A673 (cell line): ENCODE results near the gene EPB41. TPM values are rescaled to one million over a fixed set of nuclear protein-coding genes. Genes with fewer than 3 reads are reported as not detected.

Source experiments
- Bru-seq: library from RNA; stranded (reverse); fragments of 400-500 nt; gene quantifications from one replicate; lab custom pipeline; 2021; lab: Mats Ljungman, UMichigan
- BruChase-seq, 2 experiments: library from RNA; stranded (reverse); fragments of 400-500 nt; gene quantifications; one replicate each; lab custom pipeline; 2021; lab: Mats Ljungman, UMichigan
- BruUV-seq: library from RNA; stranded (reverse); fragments of 400-500 nt; replicated peaks from 2 replicates; lab custom pipeline; 2021; lab: Mats Ljungman, UMichigan
- CTCF ChIA-PET: fragments of 300-600 bp; sonication (Branson Sonifier 250); formaldehyde crosslinking; loops from one replicate; lab custom pipeline; 2022; ENCODE audit warnings: antibody characterized with exemption; lab: Charles Lee
- POLR2A ChIA-PET: fragments of 300-600 bp; sonication (Branson Sonifier 250); formaldehyde crosslinking; loops from one replicate; lab custom pipeline; 2022; ENCODE audit warnings: antibody characterized with exemption; ENCODE audit not compliant: low non-redundant PET; lab: Charles Lee
- DNase-seq: peaks from one replicate; pipeline ENCODE4 v3.0.0-alpha.2; 2015; ENCODE audit warnings: low spot score
- H3K27ac ChIP-seq: fragments of 200-600 bp; sonication (generic); 2 replicates; pipeline ENCODE4 v1.5.1; 2016; ENCODE audit warnings: mixed run types, low read depth, mild to moderate bottlenecking, mixed read lengths, antibody characterized with exemption, low read length; ENCODE audit not compliant: poor library complexity, severe bottlenecking
- H3K27me3 ChIP-seq: fragments of 200-600 bp; sonication (generic); replicated peaks from 2 replicates; pipeline ENCODE4 v1.6.1; 2017; ENCODE audit warnings: mixed run types, low read depth, mild to moderate bottlenecking, mixed read lengths, antibody characterized with exemption, low read length; ENCODE audit not compliant: insufficient read depth, poor library complexity
- H3K36me3 ChIP-seq: fragments of 200-600 bp; sonication (generic); 2 replicates; pipeline ENCODE4 v1.6.1; 2016; ENCODE audit warnings: mixed run types, mild to moderate bottlenecking, mixed read lengths, antibody characterized with exemption, low read length; ENCODE audit not compliant: insufficient read depth, poor library complexity, severe bottlenecking
- H3K4me1 ChIP-seq: fragments of 200-600 bp; sonication (generic); 2 replicates; pipeline ENCODE4 v1.6.1; 2017; ENCODE audit warnings: mixed run types, mild to moderate bottlenecking, mixed read lengths, antibody characterized with exemption, low read length; ENCODE audit not compliant: insufficient read depth, poor library complexity, severe bottlenecking
- H3K4me3 ChIP-seq: fragments of 200-600 bp; sonication (generic); 2 replicates; pipeline ENCODE4 v1.5.1; 2016; ENCODE audit warnings: low read depth, mixed run types, mild to moderate bottlenecking, mixed read lengths, low read length; ENCODE audit not compliant: poor library complexity, severe bottlenecking
- H3K9me3 ChIP-seq: fragments of 200-600 bp; sonication (generic); 2 replicates; pipeline ENCODE4 v1.6.1; 2016; ENCODE audit warnings: mixed run types, low read depth, mild to moderate bottlenecking, mixed read lengths, antibody characterized with exemption, low read length; ENCODE audit not compliant: poor library complexity, severe bottlenecking
- EZH2 ChIP-seq: fragments of 200-600 bp; sonication (generic); IDR thresholded peaks from 2 replicates; pipeline ENCODE4 v1.6.1; 2017; ENCODE audit warnings: borderline replicate concordance, low read depth, mild to moderate bottlenecking, mixed read lengths, antibody characterized with exemption, low read length; ENCODE audit not compliant: poor library complexity, severe bottlenecking
- intact Hi-C: fragments of 100-400 bp; cut with micrococcal nuclease; formaldehyde crosslinking; loops from one replicate; pipeline ENCODE4 v1.10.0; 2022; ENCODE audit not compliant: unreplicated experiment
- long read RNA-seq: library from polyadenylated mRNA; stranded (forward); transcript quantifications from one replicate; pipeline ENCODE4 v2.0.0, GENCODE V29; 2022
- total RNA-seq: library from RNA; stranded (reverse); gene quantifications from 2 replicates; pipeline ENCODE4 v1.2.3, GENCODE V29; 2021
- TF ChIP-seq, protein P1 (sequence below): fragments of 300-800, 200-600 bp; sonication (generic); conservative IDR thresholded peaks from 2 replicates; pipeline ENCODE4 v1.5.1; 2017; ENCODE audit warnings: low read depth, mild to moderate bottlenecking, antibody characterized with exemption, low read length, moderate library complexity, mixed read lengths

The EPB41 gene
- total RNA-seq (337 TPM in 2 replicates), Bru-seq, nascent RNA (percentile 97 among the genes with signal in this experiment), BruChase-seq, experiment 1, labeled RNA remaining after a 2-hour chase (percentile 95 among the genes with signal in this experiment), BruChase-seq, experiment 2, labeled RNA remaining after a 6-hour chase (percentile 97 among the genes with signal in this experiment)
- long read RNA-seq, full-length matches to known transcripts: 16 of 322 reads
- long read RNA-seq, partial matches to known transcripts: 119 of 322 reads
- long read RNA-seq, other reads (novel, unspliced or antisense): 187 of 322 reads

DNA sequence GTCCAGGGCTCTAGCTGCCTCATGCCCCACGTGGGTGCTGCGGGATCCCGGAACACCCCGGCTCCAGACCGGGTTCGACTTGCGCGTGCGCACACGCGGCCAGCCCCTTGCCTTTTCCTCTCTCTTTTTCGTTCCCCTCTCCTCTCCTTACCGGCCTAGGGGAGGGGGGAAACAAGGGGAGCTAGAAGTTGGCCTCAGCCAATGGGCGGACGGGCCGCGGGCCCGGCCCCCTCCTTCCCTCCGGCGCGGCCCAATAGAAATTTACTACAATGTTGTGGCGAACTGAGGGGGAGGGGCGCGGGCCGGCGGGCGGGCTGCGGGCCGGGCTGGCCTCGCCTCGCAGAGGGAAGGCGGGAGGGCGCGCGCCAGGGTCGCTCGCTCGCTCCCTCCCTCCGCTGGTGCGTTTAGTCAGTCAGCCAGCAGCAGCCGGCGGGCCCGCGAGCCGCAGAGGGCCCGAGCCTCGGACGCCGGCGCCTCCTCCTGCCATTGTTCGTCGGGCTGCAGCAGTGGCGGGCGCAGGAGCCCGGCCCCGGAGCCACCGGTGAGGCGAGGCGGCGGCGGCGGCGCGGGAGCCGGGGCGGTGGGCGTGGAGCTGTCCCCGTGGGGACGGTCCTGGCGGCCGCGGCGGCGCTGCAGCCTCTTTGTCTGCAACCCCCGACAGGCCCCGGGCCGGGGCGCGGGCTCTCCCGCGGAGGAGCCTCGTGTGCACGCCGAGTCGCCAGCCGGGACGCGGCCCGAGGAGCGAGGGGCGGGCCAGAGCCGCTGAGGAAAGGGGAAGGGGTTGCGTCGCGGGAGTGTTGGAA, at the start of gene EPB41:
TSS of gene EPB41 (plus strand) at position 342 of the 803 bp plus-strand sequence. CDS start 72,869 bp downstream, outside the sequence.
- peaks cover 38% of the 10 kb centered on the region for H3K4me1 ChIP-seq
- peak within 1 kb of the TSS; percentile 89 for H3K4me3 ChIP-seq
- CTCF ChIA-PET: interaction anchor here (0.6 to 1.0 kb wide), 2 partner anchors 16 to 32 kb away, joined by 3 read pairs; no protein-coding TSS in a partner anchor
- peak; percentile 99 for DNase-seq
- BruUV-seq: no TSS peak
- H3K27me3 ChIP-seq: no peaks in the 10 kb centered on the region
- intact Hi-C loops: loop anchor here (5.0 kb wide), 1 partner anchor 73 kb away; no protein-coding TSS in a partner anchor
- POLR2A ChIA-PET: interaction anchor here (0.6 to 0.7 kb wide), 2 partner anchors 247 to 275 kb away, joined by 4 to 7 read pairs; no protein-coding TSS in a partner anchor
- H3K9me3 ChIP-seq: no peaks in the 10 kb centered on the region
- peaks cover 12% of the 10 kb centered on the region for H3K36me3 ChIP-seq
- H3K27ac ChIP-seq: peak within 1 kb of the TSS; percentile 88
- TF ChIP-seq, protein P1, sequence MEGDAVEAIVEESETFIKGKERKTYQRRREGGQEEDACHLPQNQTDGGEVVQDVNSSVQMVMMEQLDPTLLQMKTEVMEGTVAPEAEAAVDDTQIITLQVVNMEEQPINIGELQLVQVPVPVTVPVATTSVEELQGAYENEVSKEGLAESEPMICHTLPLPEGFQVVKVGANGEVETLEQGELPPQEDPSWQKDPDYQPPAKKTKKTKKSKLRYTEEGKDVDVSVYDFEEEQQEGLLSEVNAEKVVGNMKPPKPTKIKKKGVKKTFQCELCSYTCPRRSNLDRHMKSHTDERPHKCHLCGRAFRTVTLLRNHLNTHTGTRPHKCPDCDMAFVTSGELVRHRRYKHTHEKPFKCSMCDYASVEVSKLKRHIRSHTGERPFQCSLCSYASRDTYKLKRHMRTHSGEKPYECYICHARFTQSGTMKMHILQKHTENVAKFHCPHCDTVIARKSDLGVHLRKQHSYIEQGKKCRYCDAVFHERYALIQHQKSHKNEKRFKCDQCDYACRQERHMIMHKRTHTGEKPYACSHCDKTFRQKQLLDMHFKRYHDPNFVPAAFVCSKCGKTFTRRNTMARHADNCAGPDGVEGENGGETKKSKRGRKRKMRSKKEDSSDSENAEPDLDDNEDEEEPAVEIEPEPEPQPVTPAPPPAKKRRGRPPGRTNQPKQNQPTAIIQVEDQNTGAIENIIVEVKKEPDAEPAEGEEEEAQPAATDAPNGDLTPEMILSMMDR: no peak
- TF ChIP-seq EZH2: no peak

DNA sequence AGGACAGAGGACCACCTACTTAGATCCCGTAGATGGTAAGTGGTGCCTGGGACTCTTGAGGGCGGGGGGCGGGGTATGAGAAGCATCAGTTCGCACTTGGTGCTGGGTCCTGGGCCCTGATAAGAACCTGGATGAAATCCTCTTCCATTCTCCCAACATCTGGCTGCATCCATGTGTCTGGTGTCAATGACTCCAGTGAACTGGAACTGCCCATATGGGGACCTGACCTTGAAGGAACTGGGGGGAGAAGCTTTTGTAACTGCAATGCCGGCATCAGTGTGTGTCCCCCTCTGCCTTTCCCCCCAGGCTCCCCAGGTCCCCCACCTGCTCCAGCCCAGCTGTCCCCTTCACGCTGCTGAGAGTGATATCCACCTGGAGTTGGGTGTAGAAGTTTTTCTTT, 49.7 kb upstream of the EPB41 start:
- no peak for DNase-seq
- TF ChIP-seq EZH2: no peak
- TF ChIP-seq, protein P1: no peak
- CTCF ChIA-PET: no interaction called here
- Histone ChIP-seq H3K27me3 (no peaks in the 10 kb centered on the region), H3K27ac (no peak overlapping the region), H3K36me3 (no peaks in the 10 kb centered on the region), H3K4me3 (no peak overlapping the region), H3K9me3 (no peaks in the 10 kb centered on the region), H3K4me1 (no peaks in the 10 kb centered on the region)
- intact Hi-C loops: loop anchor here (5.0 kb wide), 1 partner anchor 77 kb away; no protein-coding TSS in a partner anchor
- no TSS peak for BruUV-seq
- POLR2A ChIA-PET: no interaction called here

DNA sequence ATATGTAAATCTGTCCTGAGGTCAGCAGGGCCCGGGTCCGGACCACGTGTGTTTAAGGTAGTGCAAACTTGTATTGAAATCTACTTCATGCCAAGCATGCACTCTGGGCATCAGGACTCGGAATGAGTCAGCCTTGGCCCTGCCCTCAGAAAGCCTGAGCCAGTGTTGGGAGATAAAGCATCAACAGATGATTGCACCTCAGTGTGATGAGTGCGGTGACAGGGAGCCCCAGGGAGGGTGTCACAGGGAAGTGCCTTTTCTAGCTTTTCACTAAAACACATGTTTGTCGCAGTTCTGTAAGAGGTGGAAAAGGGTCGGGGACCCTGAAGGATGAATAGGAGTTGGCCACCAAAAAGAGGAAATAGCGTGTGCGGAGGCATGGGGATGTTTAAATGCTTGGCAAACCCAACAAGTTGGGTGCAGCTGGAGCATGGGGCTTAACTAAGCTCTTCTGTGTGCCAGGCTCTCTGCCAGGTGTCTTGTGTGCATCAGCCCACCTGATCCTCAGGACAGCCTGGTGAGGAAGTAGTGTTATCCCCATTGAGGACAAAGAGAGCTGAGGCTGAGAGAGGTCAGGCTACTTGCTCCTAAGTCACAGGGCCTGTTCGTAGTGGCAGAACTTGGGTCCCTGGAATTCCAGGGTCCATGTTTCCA, 48.2 kb upstream of the EPB41 start:
- Histone ChIP-seq H3K27me3 (no peaks in the 10 kb centered on the region), H3K36me3 (no peaks in the 10 kb centered on the region), H3K9me3 (no peaks in the 10 kb centered on the region), H3K4me3 (no peak overlapping the region), H3K27ac (no peak overlapping the region), H3K4me1 (no peaks in the 10 kb centered on the region)
- POLR2A ChIA-PET: no interaction called here
- CTCF ChIA-PET: interaction anchor here (0.7 kb wide), 1 partner anchor 11 kb away, joined by 4 read pairs; no protein-coding TSS in a partner anchor
- no peak for DNase-seq
- TF ChIP-seq EZH2: no peak
- TF ChIP-seq, protein P1: no peak
- intact Hi-C loops: no loop called here
- no TSS peak for BruUV-seq
